GM23338 (cell line): ENCODE measurements around the gene OR2A5. TPM values are rescaled to one million over a fixed set of nuclear protein-coding genes. Genes with fewer than 3 reads are reported as not detected.
A peak's percentile ranks its signal among the peaks of the same experiment; 100 is the strongest.

ENCODE experiments used
- ATAC-seq: fragments of 200-7000 bp; cut with Tn5 transposase; 3 replicates; pipeline ENCODE4 v1.9.1; 2020
- DNase-seq: peaks from one replicate; pipeline ENCODE4 v3.0.0-alpha.2; 2015; ENCODE audit warnings: low spot score
- H2AFZ ChIP-seq: fragments of 200-600 bp; sonication (generic); 2 replicates; pipeline ENCODE4 v1.8.0; 2016; ENCODE audit warnings: antibody characterized with exemption, mild to moderate bottlenecking, moderate library complexity
- H3F3A ChIP-seq: fragments of 200-600 bp; sonication (generic); replicated peaks from 2 replicates; pipeline ENCODE4 v1.8.0; 2017; ENCODE audit warnings: antibody characterized with exemption, mixed run types, low read depth
- H3K27ac ChIP-seq: fragments of 200-600 bp; sonication (generic); 2 replicates; pipeline ENCODE4 v1.6.1; 2016; ENCODE audit warnings: low read depth
- H3K27me3 ChIP-seq: fragments of 200-600 bp; sonication (generic); 2 replicates; pipeline ENCODE4 v1.8.0; 2016; ENCODE audit warnings: mild to moderate bottlenecking, mixed run types, moderate library complexity; ENCODE audit not compliant: insufficient read depth
- H3K36me3 ChIP-seq: fragments of 200-600 bp; sonication (generic); 2 replicates; pipeline ENCODE4 v1.8.0; 2016; ENCODE audit warnings: mild to moderate bottlenecking; ENCODE audit not compliant: insufficient read depth
- H3K4me1 ChIP-seq: fragments of 200-600 bp; sonication (generic); 2 replicates; pipeline ENCODE4 v1.8.0; 2016; ENCODE audit warnings: mild to moderate bottlenecking, moderate library complexity; ENCODE audit not compliant: insufficient read depth
- H3K4me2 ChIP-seq: fragments of 200-600 bp; sonication (generic); 2 replicates; pipeline ENCODE4 v1.7.1; 2017; ENCODE audit warnings: mixed run types
- H3K4me3 ChIP-seq: fragments of 200-600 bp; sonication (generic); 2 replicates; pipeline ENCODE4 v1.6.1; 2016; ENCODE audit warnings: mixed run types
- H3K79me2 ChIP-seq: fragments of 200-600 bp; sonication (generic); replicated peaks from 2 replicates; pipeline ENCODE4 v1.8.0; 2017; ENCODE audit warnings: mild to moderate bottlenecking; ENCODE audit not compliant: insufficient read depth
- H3K9me2 ChIP-seq: fragments of 200-600 bp; sonication (generic); 2 replicates; pipeline ENCODE4 v1.8.0; 2017; ENCODE audit not compliant: insufficient read depth
- H4K20me1 ChIP-seq: fragments of 200-600 bp; sonication (generic); replicated peaks from 2 replicates; pipeline ENCODE4 v1.8.0; 2017; ENCODE audit warnings: mild to moderate bottlenecking; ENCODE audit not compliant: insufficient read depth
- H3K27ac Mint-ChIP-seq: 2 replicates; pipeline ENCODE4 v1.8.0; 2020; ENCODE audit warnings: inconsistent platforms, mild to moderate bottlenecking, moderate library complexity, mixed read lengths
- H3K27me3 Mint-ChIP-seq: 3 replicates; pipeline ENCODE4 v1.8.0; 2022; ENCODE audit warnings: low read depth, mild to moderate bottlenecking, moderate library complexity, mixed read lengths, inconsistent platforms; ENCODE audit not compliant: insufficient read depth, poor library complexity
- H3K36me3 Mint-ChIP-seq: 3 replicates; pipeline ENCODE4 v1.8.0; 2021; ENCODE audit warnings: low read depth, mild to moderate bottlenecking, inconsistent platforms, moderate library complexity, mixed read lengths
- H3K4me1 Mint-ChIP-seq: 3 replicates; pipeline ENCODE4 v1.8.0; 2020; ENCODE audit warnings: mild to moderate bottlenecking, inconsistent platforms, mixed read lengths
- H3K4me3 Mint-ChIP-seq: 3 replicates; pipeline ENCODE4 v1.8.0; 2021; ENCODE audit warnings: moderate library complexity, mild to moderate bottlenecking, inconsistent platforms, mixed read lengths
- H3K9me3 Mint-ChIP-seq: 3 replicates; pipeline ENCODE4 v1.8.0; 2020; ENCODE audit warnings: moderate library complexity, mild to moderate bottlenecking, inconsistent platforms, mixed read lengths
- CREB1 ChIP-seq: fragments of 250-450 bp; sonication (Bioruptor Pico); IDR thresholded peaks from 2 replicates; pipeline ENCODE4 v1.5.0; 2020; ENCODE audit warnings: low read depth, mild to moderate bottlenecking, moderate library complexity
- CTCF ChIP-seq, 2 experiments: fragments of 200-600 bp in 1 of 2; sonication (generic) in 1 of 2; conservative IDR thresholded peaks; 2 replicates each; pipeline versions ENCODE4 v1.5.1 to v1.6.1; 2016 to 2017; ENCODE audit warnings: antibody characterized with exemption in 2 of 2, low read depth in 2 of 2, mild to moderate bottlenecking in 2 of 2, moderate library complexity in 1 of 2
- EZH2 ChIP-seq: fragments of 200-600 bp; sonication (generic); IDR thresholded peaks from one replicate; pipeline ENCODE4 v1.8.0; 2017; ENCODE audit warnings: antibody characterized with exemption, mild to moderate bottlenecking, low read depth; ENCODE audit not compliant: unreplicated experiment
- EZH2phosphoT487 ChIP-seq: fragments of 200-600 bp; sonication (generic); IDR thresholded peaks from one replicate; pipeline ENCODE4 v1.8.1; 2018; ENCODE audit warnings: antibody characterized with exemption; ENCODE audit not compliant: unreplicated experiment
- NANOG ChIP-seq: IDR thresholded peaks from 2 replicates; pipeline ENCODE4 v1.6.1; 2016; ENCODE audit warnings: antibody characterized with exemption, borderline replicate concordance
- POLR2AphosphoS5 ChIP-seq: IDR thresholded peaks from 2 replicates; pipeline ENCODE4 v1.6.1; 2016; ENCODE audit warnings: antibody characterized with exemption, low read depth
- STAT1 ChIP-seq: IDR thresholded peaks from one replicate; pipeline ENCODE4 v1.6.1; 2016; ENCODE audit warnings: antibody characterized with exemption; ENCODE audit not compliant: unreplicated experiment
- ZNF114 ChIP-seq: fragments of 250-450 bp; sonication (Bioruptor Pico); IDR thresholded peaks from 2 replicates; pipeline ENCODE4 v1.5.0; 2020; ENCODE audit warnings: mild to moderate bottlenecking, moderate library complexity
- ZNF331 ChIP-seq: fragments of 250-450 bp; sonication (Bioruptor Pico); IDR thresholded peaks from 2 replicates; pipeline ENCODE4 v1.5.0; 2020; ENCODE audit warnings: low read depth, mild to moderate bottlenecking, moderate library complexity
- ZNF462 ChIP-seq: fragments of 250-450 bp; sonication (Bioruptor Pico); IDR thresholded peaks from 2 replicates; pipeline ENCODE4 v1.5.0; 2020; ENCODE audit warnings: mild to moderate bottlenecking, moderate library complexity
- polyA plus RNA-seq: library from polyadenylated mRNA; unstranded; fragments of >200 nt; fragmentation: Nextera tagmentation; extraction: Ambion mirVana; gene quantifications from 2 replicates; pipeline ENCODE4 v1.2.1, GENCODE V29; 2016
- total RNA-seq: library from RNA; depleted of rRNA; stranded (reverse); fragments of >200 nt; shearing (Covaris generic); gene quantifications from 2 replicates; pipeline ENCODE4 v1.2.3, GENCODE V29; 2014
- TF ChIP-seq, protein P1 (sequence below): IDR thresholded peaks from 2 replicates; pipeline ENCODE4 v1.6.1; 2016; ENCODE audit warnings: antibody characterized with exemption
- TF ChIP-seq, protein P2 (sequence below): IDR thresholded peaks from one replicate; pipeline ENCODE4 v1.6.1; 2018; ENCODE audit warnings: antibody characterized with exemption; ENCODE audit not compliant: unreplicated experiment

OR2A5 gene
- total and polyA plus RNA-seq, 2 experiments from 2014 or later = not detected

DNA sequence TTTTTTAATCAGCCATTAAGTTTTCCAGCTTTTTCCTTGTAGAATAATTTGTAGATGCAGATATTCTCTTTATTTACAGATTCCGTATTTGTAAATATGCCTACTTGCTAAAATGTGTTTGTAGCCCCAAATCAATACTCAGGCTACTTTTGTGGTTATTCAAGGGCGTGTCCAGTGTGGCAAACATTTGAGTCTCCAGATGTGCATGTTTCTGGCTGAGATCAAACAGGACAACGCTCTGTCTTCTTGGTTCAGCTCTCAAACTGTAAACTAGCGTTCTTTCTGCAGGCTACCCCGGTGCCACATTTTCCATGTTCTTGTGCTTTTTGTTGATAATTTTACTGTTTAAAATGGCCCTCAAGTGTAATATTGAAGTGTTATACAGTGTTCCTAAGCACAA lies 16.2 kb upstream of the OR2A5 start:
- no peaks in the 10 kb centered on the region for H3K27me3 Mint-ChIP-seq
- no peak overlapping the region for H3K27ac Mint-ChIP-seq
- no peaks in the 10 kb centered on the region for H3K4me1 Mint-ChIP-seq
- Histone ChIP-seq H3K4me1 (no peaks in the 10 kb centered on the region), H3K36me3 (no peaks in the 10 kb centered on the region), H3K27ac (no peak overlapping the region), H3K79me2 (no peaks in the 10 kb centered on the region), H3F3A (no peaks in the 10 kb centered on the region), H2AFZ (0 out of 2 replicates have a peak overlapping the region, but pooled peaks have one; percentile 57), H3K4me3 (no peak overlapping the region), H3K27me3 (no peaks in the 10 kb centered on the region), H3K4me2 (no peak overlapping the region), H3K9me2 (peaks cover 9% of the 10 kb centered on the region), H4K20me1 (no peaks in the 10 kb centered on the region)
- TF ChIP-seq NANOG (no peak), POLR2AphosphoS5 (no peak), STAT1 (no peak), CREB1 (CRISPR knock-in tag) (no peak), EZH2phosphoT487 (no peak), ZNF331 (CRISPR knock-in tag) (no peak), ZNF462 (CRISPR knock-in tag) (no peak), EZH2 (no peak), ZNF114 (CRISPR knock-in tag) (no peak), CTCF (conservative IDR thresholded peaks at IDR 0.05; ENCODE audit: low read depth in 2 of 2) (no peak)
- TF ChIP-seq, protein P1, sequence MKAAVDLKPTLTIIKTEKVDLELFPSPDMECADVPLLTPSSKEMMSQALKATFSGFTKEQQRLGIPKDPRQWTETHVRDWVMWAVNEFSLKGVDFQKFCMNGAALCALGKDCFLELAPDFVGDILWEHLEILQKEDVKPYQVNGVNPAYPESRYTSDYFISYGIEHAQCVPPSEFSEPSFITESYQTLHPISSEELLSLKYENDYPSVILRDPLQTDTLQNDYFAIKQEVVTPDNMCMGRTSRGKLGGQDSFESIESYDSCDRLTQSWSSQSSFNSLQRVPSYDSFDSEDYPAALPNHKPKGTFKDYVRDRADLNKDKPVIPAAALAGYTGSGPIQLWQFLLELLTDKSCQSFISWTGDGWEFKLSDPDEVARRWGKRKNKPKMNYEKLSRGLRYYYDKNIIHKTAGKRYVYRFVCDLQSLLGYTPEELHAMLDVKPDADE = no peak
- TF ChIP-seq, protein P2, sequence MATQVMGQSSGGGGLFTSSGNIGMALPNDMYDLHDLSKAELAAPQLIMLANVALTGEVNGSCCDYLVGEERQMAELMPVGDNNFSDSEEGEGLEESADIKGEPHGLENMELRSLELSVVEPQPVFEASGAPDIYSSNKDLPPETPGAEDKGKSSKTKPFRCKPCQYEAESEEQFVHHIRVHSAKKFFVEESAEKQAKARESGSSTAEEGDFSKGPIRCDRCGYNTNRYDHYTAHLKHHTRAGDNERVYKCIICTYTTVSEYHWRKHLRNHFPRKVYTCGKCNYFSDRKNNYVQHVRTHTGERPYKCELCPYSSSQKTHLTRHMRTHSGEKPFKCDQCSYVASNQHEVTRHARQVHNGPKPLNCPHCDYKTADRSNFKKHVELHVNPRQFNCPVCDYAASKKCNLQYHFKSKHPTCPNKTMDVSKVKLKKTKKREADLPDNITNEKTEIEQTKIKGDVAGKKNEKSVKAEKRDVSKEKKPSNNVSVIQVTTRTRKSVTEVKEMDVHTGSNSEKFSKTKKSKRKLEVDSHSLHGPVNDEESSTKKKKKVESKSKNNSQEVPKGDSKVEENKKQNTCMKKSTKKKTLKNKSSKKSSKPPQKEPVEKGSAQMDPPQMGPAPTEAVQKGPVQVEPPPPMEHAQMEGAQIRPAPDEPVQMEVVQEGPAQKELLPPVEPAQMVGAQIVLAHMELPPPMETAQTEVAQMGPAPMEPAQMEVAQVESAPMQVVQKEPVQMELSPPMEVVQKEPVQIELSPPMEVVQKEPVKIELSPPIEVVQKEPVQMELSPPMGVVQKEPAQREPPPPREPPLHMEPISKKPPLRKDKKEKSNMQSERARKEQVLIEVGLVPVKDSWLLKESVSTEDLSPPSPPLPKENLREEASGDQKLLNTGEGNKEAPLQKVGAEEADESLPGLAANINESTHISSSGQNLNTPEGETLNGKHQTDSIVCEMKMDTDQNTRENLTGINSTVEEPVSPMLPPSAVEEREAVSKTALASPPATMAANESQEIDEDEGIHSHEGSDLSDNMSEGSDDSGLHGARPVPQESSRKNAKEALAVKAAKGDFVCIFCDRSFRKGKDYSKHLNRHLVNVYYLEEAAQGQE = no peak
- ATAC-seq = no peak
- no peaks in the 10 kb centered on the region for H3K9me3 Mint-ChIP-seq
- no peak for DNase-seq
- no peak overlapping the region for H3K4me3 Mint-ChIP-seq
- H3K36me3 Mint-ChIP-seq = no peaks in the 10 kb centered on the region
